Measurements from ENCODE around the gene RBPJL.
A peak's percentile ranks its signal among the peaks of the same experiment; 100 is the strongest.

RBPJL gene

GRCh38 chr20:45359406-45360148 lies 52.9 kb downstream of the RBPJL start:
- no peak for DNase-seq (ENCODE audit: low read depth, low spot score)

DNA sequence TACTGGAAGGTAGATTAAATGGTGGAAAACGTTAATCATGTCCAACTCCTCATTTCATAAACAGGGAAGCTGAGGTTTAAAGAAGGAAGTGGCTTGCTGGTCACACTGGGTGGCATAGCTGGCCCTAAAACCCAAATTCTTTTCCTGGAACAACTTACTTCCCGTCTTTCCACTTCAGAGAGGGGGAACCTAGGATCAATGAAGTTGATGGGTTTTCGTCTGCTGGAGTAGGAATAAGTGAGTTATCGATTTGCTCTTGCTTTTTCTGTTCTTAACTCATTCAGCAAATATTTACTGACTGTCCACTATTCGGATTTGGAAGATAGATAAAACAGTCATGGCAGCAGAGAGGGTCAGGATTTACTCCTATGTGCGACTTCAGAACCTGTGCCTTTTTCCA lies 55.2 kb downstream of the RBPJL start:
- DNase-seq (ENCODE audit: low read depth, low spot score) = no peak

DNA sequence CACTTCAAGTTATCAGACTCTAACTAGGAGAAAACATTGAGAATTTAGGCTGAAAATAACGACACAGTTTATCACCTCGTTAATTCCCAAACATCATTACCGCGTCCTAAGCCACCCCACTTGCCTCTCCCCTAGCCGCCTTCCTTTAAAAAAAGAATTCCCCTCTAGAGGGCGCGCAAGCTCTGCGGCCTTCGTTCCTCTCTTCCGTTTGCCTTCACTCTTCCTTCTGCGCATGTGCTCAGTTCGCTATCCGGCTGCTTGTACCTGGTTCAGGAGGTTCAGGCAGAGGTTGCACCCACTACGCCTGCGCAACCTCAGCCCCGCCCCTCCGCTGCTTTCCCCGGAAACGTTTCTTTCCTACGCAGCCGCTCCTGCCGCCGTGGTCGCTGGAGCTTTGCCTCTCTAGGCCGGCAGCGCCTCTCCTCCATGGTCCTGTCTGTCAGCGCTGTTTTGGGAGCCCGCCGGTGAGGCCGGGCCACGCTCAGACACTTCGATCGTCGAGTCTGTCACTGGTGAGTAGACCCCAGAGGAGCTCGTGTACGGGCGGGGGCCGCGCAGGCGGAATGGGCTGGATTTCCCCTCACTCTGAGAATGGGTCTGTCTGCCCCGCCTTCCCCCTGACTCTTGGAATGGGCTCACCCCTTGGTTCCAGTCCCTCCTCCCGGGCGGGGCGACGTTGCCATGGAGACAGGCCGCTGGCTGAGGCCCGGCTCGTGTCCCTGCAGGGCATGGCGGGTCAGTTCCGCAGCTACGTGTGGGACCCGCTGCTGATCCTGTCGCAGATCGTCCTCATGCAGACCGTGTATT lies 56.4 kb downstream of the RBPJL start, which contains the start of gene SYS1:
Gene SYS1 (plus strand): TSS at position 353 of the 807 bp plus-strand sequence. CDS start 376 bp downstream, at position 729.
- DNase-seq (ENCODE audit: low read depth, low spot score) = peak; percentile 95

GRCh38 chr20:45363611-45364492 lies 57.2 kb downstream of the RBPJL start:
- DNase-seq (ENCODE audit: low read depth, low spot score) = no peak

GRCh38 chr20:45365444-45365970 lies 58.9 kb downstream of the RBPJL start:
- no peak for DNase-seq (ENCODE audit: low read depth, low spot score)

- no peak for DNase-seq (ENCODE audit: low read depth, low spot score)
Measured at GRCh38 chr20:45366192-45366591, 59.6 kb downstream of the RBPJL start.

DNA sequence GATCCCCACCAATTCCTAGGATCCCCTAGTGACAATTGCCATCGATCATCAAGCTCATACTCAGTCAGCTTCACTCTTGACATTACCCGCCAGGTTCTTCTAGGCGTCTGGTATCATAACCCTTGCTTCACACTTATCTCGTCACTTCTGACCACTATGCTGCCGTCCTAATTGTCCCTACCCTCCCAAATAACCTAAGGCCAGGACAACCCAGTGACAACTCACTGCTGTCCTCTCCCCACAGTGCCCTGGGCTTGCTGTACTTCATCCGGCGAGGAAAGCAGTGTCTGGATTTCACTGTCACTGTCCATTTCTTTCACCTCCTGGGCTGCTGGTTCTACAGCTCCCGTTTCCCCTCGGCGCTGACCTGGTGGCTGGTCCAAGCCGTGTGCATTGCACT lies 60.0 kb downstream of the RBPJL start:
- no peak for DNase-seq (ENCODE audit: low read depth, low spot score)

GRCh38 chr20:45367126-45367525 lies 60.5 kb downstream of the RBPJL start:
- no peak for DNase-seq (ENCODE audit: low read depth, low spot score)
